ENCODE results near the gene PPP1R15A.
"Not testable (repeated sequence)": the region's sequence is repeated elsewhere in the genome, so short reads cannot be mapped to it uniquely, and the experiment has no call there.

The PPP1R15A gene

GRCh38 chr19:48872884-48873475, 759 bp downstream of the PPP1R15A start:
- no peak for TF ChIP-seq CTCF (IDR thresholded peaks at IDR 0.05; ENCODE audit: low read length)
- no peak for TF ChIP-seq EZH2 (IDR thresholded peaks at IDR 0.05; ENCODE audit: borderline replicate concordance, low read length)
- Histone ChIP-seq H3K27ac (ENCODE audit: low read depth, low read length, poor library complexity, severe bottlenecking) (peak overlapping the region; percentile 71), H3K4me3 (ENCODE audit: low read depth, low read length, poor library complexity, severe bottlenecking) (peak overlapping the region; percentile 90), H4K20me1 (ENCODE audit: insufficient read depth, low read length) (no peaks in the 10 kb centered on the region), H3K9ac (ENCODE audit: low read length) (peak overlapping the region; percentile 93), H3K9me3 (ENCODE audit: low read length) (no peaks in the 10 kb centered on the region), H3F3A (ENCODE audit: insufficient read depth, low read length) (no peaks in the 10 kb centered on the region), H3K79me2 (ENCODE audit: insufficient read depth, low read length) (no peaks in the 10 kb centered on the region), H3K27me3 (ENCODE audit: insufficient read depth, low read length) (peaks cover 11% of the 10 kb centered on the region; the same call in 1 of the 2 replicates), H3K4me2 (ENCODE audit: low read length) (peak overlapping the region; percentile 92), H3K36me3 (ENCODE audit: insufficient read depth, low read length) (peaks cover 6% of the 10 kb centered on the region), H3K4me1 (ENCODE audit: insufficient read depth, low read length, severe bottlenecking) (peaks cover 36% of the 10 kb centered on the region), H2AFZ (ENCODE audit: low read length) (no peak overlapping the region), H3K9me2 (ENCODE audit: low read depth, low read length) (no peaks in the 10 kb centered on the region)

GRCh38 chr19:48873476-48874302, 1.5 kb downstream of the PPP1R15A start:
- no peaks in the 10 kb centered on the region for H3F3A ChIP-seq (ENCODE audit: insufficient read depth, low read length)
- no peaks in the 10 kb centered on the region for H3K9me3 ChIP-seq (ENCODE audit: low read length)
- peaks cover 5% of the 10 kb centered on the region; the same call in 1 of the 2 replicates for H3K27me3 ChIP-seq (ENCODE audit: insufficient read depth, low read length)
- peak overlapping the region; percentile 90 for H3K4me3 ChIP-seq (ENCODE audit: low read depth, low read length, poor library complexity, severe bottlenecking)
- H3K4me1 ChIP-seq (ENCODE audit: insufficient read depth, low read length, severe bottlenecking), result peaks cover 36% of the 10 kb centered on the region
- peak overlapping the region; percentile 92 for H3K4me2 ChIP-seq (ENCODE audit: low read length)
- H3K9me2 ChIP-seq (ENCODE audit: low read depth, low read length), result no peaks in the 10 kb centered on the region
- no peak overlapping the region for H2AFZ ChIP-seq (ENCODE audit: low read length)
- H4K20me1 ChIP-seq (ENCODE audit: insufficient read depth, low read length), result no peaks in the 10 kb centered on the region
- H3K27ac ChIP-seq (ENCODE audit: low read depth, low read length, poor library complexity, severe bottlenecking), result peak overlapping the region; percentile 71
- TF ChIP-seq CTCF (IDR thresholded peaks at IDR 0.05; ENCODE audit: low read length), result no peak
- TF ChIP-seq EZH2 (IDR thresholded peaks at IDR 0.05; ENCODE audit: borderline replicate concordance, low read length), result no peak
- no peaks in the 10 kb centered on the region for H3K79me2 ChIP-seq (ENCODE audit: insufficient read depth, low read length)
- peak overlapping the region; percentile 93; the same call in 1 of the 2 replicates for H3K9ac ChIP-seq (ENCODE audit: low read length)
- peaks cover 6% of the 10 kb centered on the region for H3K36me3 ChIP-seq (ENCODE audit: insufficient read depth, low read length)

GRCh38 chr19:48874303-48875135, 2.3 kb downstream of the PPP1R15A start:
- peaks cover 6% of the 10 kb centered on the region for H3K36me3 ChIP-seq (ENCODE audit: insufficient read depth, low read length)
- H3K9ac ChIP-seq (ENCODE audit: low read length), result no peak overlapping the region
- H2AFZ ChIP-seq (ENCODE audit: low read length), result no peak overlapping the region
- no peaks in the 10 kb centered on the region for H3K9me3 ChIP-seq (ENCODE audit: low read length)
- H3F3A ChIP-seq (ENCODE audit: insufficient read depth, low read length), result no peaks in the 10 kb centered on the region
- TF ChIP-seq EZH2 (IDR thresholded peaks at IDR 0.05; ENCODE audit: borderline replicate concordance, low read length), result no peak
- TF ChIP-seq CTCF (IDR thresholded peaks at IDR 0.05; ENCODE audit: low read length), result no peak
- peaks cover 36% of the 10 kb centered on the region for H3K4me1 ChIP-seq (ENCODE audit: insufficient read depth, low read length, severe bottlenecking)
- H3K79me2 ChIP-seq (ENCODE audit: insufficient read depth, low read length), result no peaks in the 10 kb centered on the region
- peak overlapping the region; percentile 61 for H3K4me2 ChIP-seq (ENCODE audit: low read length)
- no peaks in the 10 kb centered on the region for H3K9me2 ChIP-seq (ENCODE audit: low read depth, low read length)
- H3K4me3 ChIP-seq (ENCODE audit: low read depth, low read length, poor library complexity, severe bottlenecking), result peak overlapping the region; percentile 40
- H3K27me3 ChIP-seq (ENCODE audit: insufficient read depth, low read length), result no peaks in the 10 kb centered on the region
- no peaks in the 10 kb centered on the region for H4K20me1 ChIP-seq (ENCODE audit: insufficient read depth, low read length)
- peak overlapping the region; percentile 18 for H3K27ac ChIP-seq (ENCODE audit: low read depth, low read length, poor library complexity, severe bottlenecking)

GRCh38 chr19:48876043-48876981, 4.1 kb downstream of the PPP1R15A start:
- not testable (repeated sequence) for H3K9ac ChIP-seq (ENCODE audit: low read length); H4K20me1 ChIP-seq (ENCODE audit: insufficient read depth, low read length); H3K27ac ChIP-seq (ENCODE audit: low read depth, low read length, poor library complexity, severe bottlenecking); H3F3A ChIP-seq (ENCODE audit: insufficient read depth, low read length); H3K27me3 ChIP-seq (ENCODE audit: insufficient read depth, low read length); H3K79me2 ChIP-seq (ENCODE audit: insufficient read depth, low read length); H3K9me3 ChIP-seq (ENCODE audit: low read length); H3K36me3 ChIP-seq (ENCODE audit: insufficient read depth, low read length); H2AFZ ChIP-seq (ENCODE audit: low read length); H3K4me3 ChIP-seq (ENCODE audit: low read depth, low read length, poor library complexity, severe bottlenecking); H3K9me2 ChIP-seq (ENCODE audit: low read depth, low read length)
- Histone ChIP-seq H3K4me2 (ENCODE audit: low read length) (peak overlapping the region; percentile 61), H3K4me1 (ENCODE audit: insufficient read depth, low read length, severe bottlenecking) (peaks cover 36% of the 10 kb centered on the region)
